Measurements from ENCODE around the gene ABCC6.
"Not testable (repeated sequence)": the region's sequence is repeated elsewhere in the genome, so short reads cannot be mapped to it uniquely, and the experiment has no call there.

ABCC6 gene

DNA sequence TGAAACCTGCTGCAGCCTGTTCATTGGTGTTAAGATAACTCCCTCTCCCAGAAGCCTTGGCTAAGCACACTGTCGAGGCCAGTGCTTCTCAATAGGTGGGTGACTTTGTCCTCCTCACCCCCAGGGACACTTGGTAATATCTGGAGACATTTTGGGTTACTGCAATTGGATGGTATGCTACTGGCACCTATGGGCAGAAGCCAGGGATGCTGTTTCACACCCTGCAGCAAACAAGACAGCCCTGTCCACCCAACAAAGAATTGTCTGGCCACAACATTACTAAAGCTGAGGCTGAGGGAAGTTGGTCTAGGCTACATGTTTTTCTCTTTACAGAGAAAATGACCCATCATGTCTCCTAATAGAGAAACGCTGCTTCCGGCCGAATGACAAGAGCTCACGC lies 4.9 kb downstream of the ABCC6 start:
- H3K36me3 ChIP-seq (replicated peaks in 1 of 2; ENCODE audit: control insufficient read depth in 2 of 2, insufficient read depth in 2 of 2, low read length in 2 of 2); H2BK15ac ChIP-seq (ENCODE audit: low read length); H3K4me1 ChIP-seq (ENCODE audit: control insufficient read depth in 2 of 2, insufficient read depth in 1 of 2, low read depth in 1 of 2, low read length in 2 of 2); H3K9me3 ChIP-seq (replicated peaks in 1 of 2; ENCODE audit: control insufficient read depth in 2 of 2, insufficient read depth in 1 of 2, low read depth in 1 of 2, low read length in 2 of 2); H3K14ac ChIP-seq (ENCODE audit: low read length); H4K91ac ChIP-seq (ENCODE audit: low read depth, low read length, poor library complexity); H3K4ac ChIP-seq (ENCODE audit: low read length); H3K18ac ChIP-seq (ENCODE audit: low read length); H4K8ac ChIP-seq (ENCODE audit: low read depth, low read length); DNase-seq (ENCODE audit: low spot score); H3K79me1 ChIP-seq (ENCODE audit: low read depth, low read length); H2BK5ac ChIP-seq (ENCODE audit: low read length); H2AK5ac ChIP-seq (ENCODE audit: low read depth, low read length); H3K27ac ChIP-seq (replicated peaks; ENCODE audit: low read length); H3K9ac ChIP-seq (ENCODE audit: low read depth, low read length, poor library complexity); H2BK12ac ChIP-seq (ENCODE audit: low read length); H2BK120ac ChIP-seq (ENCODE audit: low read depth, low read length); H2AFZ ChIP-seq (ENCODE audit: low read length); H3K23ac ChIP-seq (ENCODE audit: low read depth, low read length, poor library complexity); H3K4me3 ChIP-seq (ENCODE audit: low read length in 2 of 2); H3K27me3 ChIP-seq (ENCODE audit: control insufficient read depth in 3 of 3, insufficient read depth in 3 of 3, low read depth in 1 of 3, low read length in 3 of 3); H3K4me2 ChIP-seq (ENCODE audit: insufficient read depth, low read length, poor library complexity, severe bottlenecking): not testable (repeated sequence)
- WGBS, 2 donors (ENCODE audit: extremely low coverage in 2 of 2, insufficient read length in 2 of 2, insufficient replicate concordance in 1 of 2) = no CpG with 5 or more reads among the region's 5 CpGs

DNA sequence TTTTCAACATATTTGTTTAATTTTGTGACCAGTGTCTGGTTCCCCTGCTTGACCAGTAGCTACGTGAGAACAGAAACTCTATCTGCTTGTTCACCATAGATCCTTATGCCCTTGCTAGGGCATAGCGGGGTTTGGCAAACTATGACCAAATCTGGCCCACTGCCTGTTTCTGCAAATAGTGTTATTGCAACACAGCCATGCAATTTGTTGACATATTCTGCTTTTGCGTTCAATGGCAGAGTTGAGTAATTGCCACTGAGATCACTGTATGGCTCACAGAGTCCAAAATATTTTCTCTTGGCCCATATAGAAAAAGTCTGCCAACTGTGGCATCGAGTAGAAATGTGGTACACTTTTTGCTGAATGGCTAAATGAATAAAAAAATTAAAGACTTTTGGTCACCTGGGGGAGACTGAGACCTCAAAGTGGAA lies 9.4 kb downstream of the ABCC6 start:
- DNase-seq (ENCODE audit: low spot score); H3K4me1 ChIP-seq (ENCODE audit: control insufficient read depth in 2 of 2, insufficient read depth in 1 of 2, low read depth in 1 of 2, low read length in 2 of 2); H3K14ac ChIP-seq (ENCODE audit: low read length); H3K23ac ChIP-seq (ENCODE audit: low read depth, low read length, poor library complexity); H3K27ac ChIP-seq (replicated peaks; ENCODE audit: low read length); H3K9ac ChIP-seq (ENCODE audit: low read depth, low read length, poor library complexity); H2BK120ac ChIP-seq (ENCODE audit: low read depth, low read length); H3K79me1 ChIP-seq (ENCODE audit: low read depth, low read length); H3K18ac ChIP-seq (ENCODE audit: low read length); H2BK5ac ChIP-seq (ENCODE audit: low read length); H2BK12ac ChIP-seq (ENCODE audit: low read length); H2BK15ac ChIP-seq (ENCODE audit: low read length); H2AK5ac ChIP-seq (ENCODE audit: low read depth, low read length); H2AFZ ChIP-seq (ENCODE audit: low read length); H3K4me2 ChIP-seq (ENCODE audit: insufficient read depth, low read length, poor library complexity, severe bottlenecking); H4K91ac ChIP-seq (ENCODE audit: low read depth, low read length, poor library complexity); H3K27me3 ChIP-seq (ENCODE audit: control insufficient read depth in 3 of 3, insufficient read depth in 3 of 3, low read depth in 1 of 3, low read length in 3 of 3); H3K9me3 ChIP-seq (replicated peaks in 1 of 2; ENCODE audit: control insufficient read depth in 2 of 2, insufficient read depth in 1 of 2, low read depth in 1 of 2, low read length in 2 of 2); H3K4ac ChIP-seq (ENCODE audit: low read length); H3K36me3 ChIP-seq (replicated peaks in 1 of 2; ENCODE audit: control insufficient read depth in 2 of 2, insufficient read depth in 2 of 2, low read length in 2 of 2); H3K4me3 ChIP-seq (ENCODE audit: low read length in 2 of 2); H4K8ac ChIP-seq (ENCODE audit: low read depth, low read length): not testable (repeated sequence)
- WGBS, 2 donors (ENCODE audit: extremely low coverage in 2 of 2, insufficient read length in 2 of 2, insufficient replicate concordance in 1 of 2) = no CpG with 5 or more reads among the region's 4 CpGs

DNA sequence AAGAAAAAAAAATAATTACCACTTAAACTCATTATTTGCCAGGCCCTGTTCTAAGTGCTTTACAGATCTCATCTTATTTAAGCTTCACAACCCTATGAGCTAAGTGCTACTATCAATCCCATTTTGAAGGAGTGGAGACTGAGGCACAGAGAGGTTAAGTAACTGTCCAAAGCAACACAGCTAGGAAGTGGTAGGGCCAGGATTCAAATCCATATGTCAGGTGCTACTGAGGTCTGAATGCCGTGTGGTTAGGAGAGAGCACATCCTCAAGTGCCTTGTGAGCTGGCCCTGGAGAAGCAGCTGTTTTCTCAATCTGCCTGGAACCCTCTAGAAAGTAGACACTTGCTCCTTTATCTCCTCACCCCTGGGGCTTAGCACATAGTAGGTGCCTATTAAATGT lies 11.9 kb downstream of the ABCC6 start:
- H3K9me3 ChIP-seq (replicated peaks in 1 of 2; ENCODE audit: control insufficient read depth in 2 of 2, insufficient read depth in 1 of 2, low read depth in 1 of 2, low read length in 2 of 2); H2BK15ac ChIP-seq (ENCODE audit: low read length); H4K91ac ChIP-seq (ENCODE audit: low read depth, low read length, poor library complexity); H2BK120ac ChIP-seq (ENCODE audit: low read depth, low read length); H3K9ac ChIP-seq (ENCODE audit: low read depth, low read length, poor library complexity); H3K27me3 ChIP-seq (ENCODE audit: control insufficient read depth in 3 of 3, insufficient read depth in 3 of 3, low read depth in 1 of 3, low read length in 3 of 3); H3K4me1 ChIP-seq (ENCODE audit: control insufficient read depth in 2 of 2, insufficient read depth in 1 of 2, low read depth in 1 of 2, low read length in 2 of 2); H3K4ac ChIP-seq (ENCODE audit: low read length); H3K79me1 ChIP-seq (ENCODE audit: low read depth, low read length); H2BK12ac ChIP-seq (ENCODE audit: low read length); H2BK5ac ChIP-seq (ENCODE audit: low read length); H3K23ac ChIP-seq (ENCODE audit: low read depth, low read length, poor library complexity); H4K8ac ChIP-seq (ENCODE audit: low read depth, low read length); H3K27ac ChIP-seq (replicated peaks; ENCODE audit: low read length); H3K4me2 ChIP-seq (ENCODE audit: insufficient read depth, low read length, poor library complexity, severe bottlenecking); H2AFZ ChIP-seq (ENCODE audit: low read length); H2AK5ac ChIP-seq (ENCODE audit: low read depth, low read length); H3K4me3 ChIP-seq (ENCODE audit: low read length in 2 of 2); H3K36me3 ChIP-seq (replicated peaks in 1 of 2; ENCODE audit: control insufficient read depth in 2 of 2, insufficient read depth in 2 of 2, low read length in 2 of 2); DNase-seq (ENCODE audit: low spot score); H3K18ac ChIP-seq (ENCODE audit: low read length); H3K14ac ChIP-seq (ENCODE audit: low read length): not testable (repeated sequence)
- WGBS, 2 donors (ENCODE audit: extremely low coverage in 2 of 2, insufficient read length in 2 of 2, insufficient replicate concordance in 1 of 2) = no CpG with 5 or more reads among the region's 1 CpG

DNA sequence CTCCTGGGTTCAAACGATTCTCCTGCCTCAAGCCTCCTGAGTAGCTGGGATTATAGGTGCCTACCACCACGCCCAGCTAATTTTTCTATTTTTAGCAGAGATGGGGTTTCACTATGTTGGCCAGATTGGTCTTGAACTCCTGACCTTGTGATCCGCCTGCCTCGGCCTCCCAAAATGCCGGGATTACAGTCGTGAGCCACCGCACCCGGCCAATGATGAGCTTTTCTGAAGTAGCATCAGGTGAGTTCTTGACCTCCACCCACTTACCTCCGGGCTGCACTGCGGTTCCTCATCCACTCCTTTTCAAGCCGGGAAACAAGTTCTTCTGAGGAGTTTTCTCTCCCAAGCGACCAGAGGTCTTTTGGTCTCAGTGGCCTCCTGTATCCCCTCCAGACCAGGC lies 14.8 kb downstream of the ABCC6 start:
- not testable (repeated sequence) for H2BK15ac ChIP-seq (ENCODE audit: low read length); H3K4ac ChIP-seq (ENCODE audit: low read length); H3K9ac ChIP-seq (ENCODE audit: low read depth, low read length, poor library complexity); H4K91ac ChIP-seq (ENCODE audit: low read depth, low read length, poor library complexity); H3K79me1 ChIP-seq (ENCODE audit: low read depth, low read length); H2AK5ac ChIP-seq (ENCODE audit: low read depth, low read length); H4K8ac ChIP-seq (ENCODE audit: low read depth, low read length); H2BK12ac ChIP-seq (ENCODE audit: low read length); H3K18ac ChIP-seq (ENCODE audit: low read length); H3K27me3 ChIP-seq (ENCODE audit: control insufficient read depth in 3 of 3, insufficient read depth in 3 of 3, low read depth in 1 of 3, low read length in 3 of 3); H3K36me3 ChIP-seq (replicated peaks in 1 of 2; ENCODE audit: control insufficient read depth in 2 of 2, insufficient read depth in 2 of 2, low read length in 2 of 2); H2BK120ac ChIP-seq (ENCODE audit: low read depth, low read length); H3K14ac ChIP-seq (ENCODE audit: low read length); H2BK5ac ChIP-seq (ENCODE audit: low read length); H3K9me3 ChIP-seq (replicated peaks in 1 of 2; ENCODE audit: control insufficient read depth in 2 of 2, insufficient read depth in 1 of 2, low read depth in 1 of 2, low read length in 2 of 2); H3K4me1 ChIP-seq (ENCODE audit: control insufficient read depth in 2 of 2, insufficient read depth in 1 of 2, low read depth in 1 of 2, low read length in 2 of 2); H3K23ac ChIP-seq (ENCODE audit: low read depth, low read length, poor library complexity); H3K27ac ChIP-seq (replicated peaks; ENCODE audit: low read length); H2AFZ ChIP-seq (ENCODE audit: low read length); H3K4me3 ChIP-seq (ENCODE audit: low read length in 2 of 2); H3K4me2 ChIP-seq (ENCODE audit: insufficient read depth, low read length, poor library complexity, severe bottlenecking); DNase-seq (ENCODE audit: low spot score)
- WGBS, 2 donors (ENCODE audit: extremely low coverage in 2 of 2, insufficient read length in 2 of 2, insufficient replicate concordance in 1 of 2) = no CpG with 5 or more reads among the region's 12 CpGs
